ENCODE measurements around the gene LRRK1.

LRRK1 gene

GRCh38 chr15:101058735-101059134, 139.6 kb downstream of the LRRK1 start:
- H3K4me3 ChIP-seq (ENCODE audit: low read depth, low read length), result no peak overlapping the region
- no peaks in the 10 kb centered on the region for H3K9me3 ChIP-seq (ENCODE audit: severe bottlenecking)
- no peak overlapping the region for H3K27ac ChIP-seq
- H3K36me3 ChIP-seq, result no peaks in the 10 kb centered on the region
- no peak for TF ChIP-seq CTCF (IDR thresholded peaks at IDR 0.05; ENCODE audit: low read depth, low read length)
- no peak for DNase-seq
- H3K27me3 ChIP-seq (ENCODE audit: insufficient read depth, low read depth, severe bottlenecking), result no peaks in the 10 kb centered on the region

- H3K9me3 ChIP-seq (ENCODE audit: severe bottlenecking), result no peaks in the 10 kb centered on the region
- no peak for DNase-seq
- no peak overlapping the region for H3K27ac ChIP-seq
- no peak for TF ChIP-seq CTCF (IDR thresholded peaks at IDR 0.05; ENCODE audit: low read depth, low read length)
- no peak overlapping the region for H3K4me3 ChIP-seq (ENCODE audit: low read depth, low read length)
- no peaks in the 10 kb centered on the region for H3K27me3 ChIP-seq (ENCODE audit: insufficient read depth, low read depth, severe bottlenecking)
- no peaks in the 10 kb centered on the region for H3K36me3 ChIP-seq
Measured at GRCh38 chr15:101059381-101060341, 140.5 kb downstream of the LRRK1 start.

- no peak for TF ChIP-seq CTCF (IDR thresholded peaks at IDR 0.05; ENCODE audit: low read depth, low read length)
- H3K36me3 ChIP-seq, result no peaks in the 10 kb centered on the region
- no peak overlapping the region for H3K27ac ChIP-seq
Measured at GRCh38 chr15:101060576-101061551, 141.7 kb downstream of the LRRK1 start.

GRCh38 chr15:101062063-101062462, 142.9 kb downstream of the LRRK1 start:
- Histone ChIP-seq H3K4me3 (ENCODE audit: low read depth, low read length) (no peak overlapping the region), H3K27me3 (ENCODE audit: insufficient read depth, low read depth, severe bottlenecking) (no peaks in the 10 kb centered on the region), H3K36me3 (no peaks in the 10 kb centered on the region), H3K9me3 (ENCODE audit: severe bottlenecking) (no peaks in the 10 kb centered on the region), H3K27ac (no peak overlapping the region)
- no peak for TF ChIP-seq CTCF (IDR thresholded peaks at IDR 0.05; ENCODE audit: low read depth, low read length)
- DNase-seq, result no peak

More at GRCh38 chr15:101060576-101061551, 141.7 kb downstream of the LRRK1 start:
- no peak overlapping the region for H3K4me3 ChIP-seq (ENCODE audit: low read depth, low read length)
- DNase-seq, result no peak
- no peaks in the 10 kb centered on the region for H3K9me3 ChIP-seq (ENCODE audit: severe bottlenecking)
- H3K27me3 ChIP-seq (ENCODE audit: insufficient read depth, low read depth, severe bottlenecking), result no peaks in the 10 kb centered on the region

- Histone ChIP-seq H3K27ac (no peak overlapping the region), H3K36me3 (no peaks in the 10 kb centered on the region), H3K4me3 (ENCODE audit: low read depth, low read length) (no peak overlapping the region), H3K9me3 (ENCODE audit: severe bottlenecking) (no peaks in the 10 kb centered on the region), H3K27me3 (ENCODE audit: insufficient read depth, low read depth, severe bottlenecking) (no peaks in the 10 kb centered on the region)
- no peak for DNase-seq
- no peak for TF ChIP-seq CTCF (IDR thresholded peaks at IDR 0.05; ENCODE audit: low read depth, low read length)
Measured at GRCh38 chr15:101062471-101063171, 143.5 kb downstream of the LRRK1 start.
